HepG2 (cell line): ENCODE data around the gene PERCC1. TPM values are rescaled to one million over a fixed set of nuclear protein-coding genes. Genes with fewer than 3 reads are reported as not detected.

Experiments used
- ATAC-seq: fragments of 200-7000 bp; cut with Tn5 transposase; 3 replicates; pipeline ENCODE4 v1.9.1; 2020; ENCODE audit warnings: mild to moderate bottlenecking, moderate library complexity
- BruUV-seq: library from RNA; stranded (reverse); fragments of 400-500 nt; replicated peaks from 2 replicates; lab custom pipeline; 2021; lab: Mats Ljungman, UMichigan
- CTCF ChIA-PET: fragments of 300-600 bp; formaldehyde crosslinking; extraction: SDS; loops from one replicate; lab custom pipeline; 2021; ENCODE audit warnings: low total read pairs, inconsistent platforms, low intra/inter-chr PET ratio; lab: Yijun Ruan, JAX
- POLR2A ChIA-PET: fragments of 350-600 bp; sonication (Branson Sonifier 250); formaldehyde crosslinking; loops from one replicate; lab custom pipeline; 2020; ENCODE audit warnings: antibody characterized with exemption, inconsistent platforms; lab: Yijun Ruan, JAX
- DNase-seq: peaks from one replicate; pipeline ENCODE4 v3.0.0-alpha.2; 2015; ENCODE audit warnings: low spot score
- FAIRE-seq: peaks from 3 replicates; lab custom pipeline; 2011; peaks lifted over from hg19 to GRCh38; lab: Jason Lieb, UNC
- H2AFZ ChIP-seq: one replicate; pipeline ENCODE4 v1.6.1; 2011; ENCODE audit warnings: low read length, inconsistent platforms
- H3K27ac ChIP-seq: fragments of 300-600 bp; 3 replicates; pipeline ENCODE4 v1.8.0; 2011; ENCODE audit warnings: mixed run types, mild to moderate bottlenecking, mixed read lengths, low read length, inconsistent platforms; ENCODE audit not compliant: insufficient read depth; ENCODE audit errors: extremely low read length
- H3K27me3 ChIP-seq, 2 experiments: fragments of 200-600 bp in 1 of 2; 2 replicates in 1 of 2; 3 replicates in 1 of 2; pipeline versions ENCODE4 v1.6.0 to v1.8.0; 2011; ENCODE audit warnings: low read length in 2 of 2, mild to moderate bottlenecking in 2 of 2, moderate library complexity in 2 of 2, inconsistent platforms in 1 of 2; ENCODE audit not compliant: insufficient read depth in 2 of 2, control insufficient read depth in 1 of 2
- H3K36me3 ChIP-seq, 2 experiments: fragments of 200-600 bp in 1 of 2; replicated peaks in 1 of 2; 2 replicates in 1 of 2; 3 replicates in 1 of 2; pipeline versions ENCODE4 v1.5.1 to v1.8.0; 2011; ENCODE audit warnings: low read length in 2 of 2, inconsistent platforms in 1 of 2; ENCODE audit not compliant: insufficient read depth in 2 of 2, control insufficient read depth in 1 of 2
- H3K4me1 ChIP-seq: 2 replicates; pipeline ENCODE4 v1.5.1; 2012; ENCODE audit warnings: low read length, inconsistent platforms; ENCODE audit not compliant: insufficient read depth
- H3K4me2 ChIP-seq: 2 replicates; pipeline ENCODE4 v1.6.0; 2011; ENCODE audit warnings: low read depth, low read length, inconsistent platforms
- H3K4me3 ChIP-seq, 3 experiments: fragments of 200-600 bp in 1 of 3; sonication (generic), shearing (Covaris generic) in 1 of 3; replicated peaks in 1 of 3; 2 replicates each; pipeline ENCODE4 v1.5.1; 2011 to 2016; ENCODE audit warnings: low read length in 3 of 3, inconsistent platforms in 2 of 3, low read depth in 2 of 3, mild to moderate bottlenecking in 2 of 3, control low read depth in 1 of 3, mixed read lengths in 1 of 3; ENCODE audit not compliant: insufficient read depth in 1 of 3
- H3K79me2 ChIP-seq: one replicate; pipeline ENCODE4 v1.6.1; 2011; ENCODE audit warnings: low read length, inconsistent platforms; ENCODE audit not compliant: insufficient read depth
- H3K9ac ChIP-seq: 2 replicates; pipeline ENCODE4 v1.6.0; 2011; ENCODE audit warnings: mild to moderate bottlenecking, low read depth, low read length, inconsistent platforms; ENCODE audit not compliant: insufficient read depth
- H3K9me3 ChIP-seq: 2 replicates; pipeline ENCODE4 v1.5.1; 2012; ENCODE audit warnings: mild to moderate bottlenecking, low read length
- H4K20me1 ChIP-seq: 2 replicates; pipeline ENCODE4 v1.6.0; 2011; ENCODE audit warnings: inconsistent platforms, mild to moderate bottlenecking, low read length, moderate library complexity; ENCODE audit not compliant: insufficient read depth
- HNRNPLL ChIP-seq: fragments of 200-400 bp; formaldehyde crosslinking; IDR thresholded peaks from 2 replicates; pipeline ENCODE4 v1.6.1; 2017; ENCODE audit warnings: mild to moderate bottlenecking, low read depth, low read length; ENCODE audit not compliant: poor library complexity, severe bottlenecking
- NFE2 ChIP-seq: sonication (generic); formaldehyde crosslinking; IDR thresholded peaks from 2 replicates; pipeline ENCODE4 v1.4.0; 2020; ENCODE audit warnings: missing genetic modification reagents
- NFE2L1 ChIP-seq: sonication (generic); formaldehyde crosslinking; IDR thresholded peaks from 2 replicates; pipeline ENCODE4 v1.4.0; 2020; ENCODE audit warnings: missing genetic modification reagents, mild to moderate bottlenecking, borderline replicate concordance
- ZNF225 ChIP-seq: sonication (generic); formaldehyde crosslinking; IDR thresholded peaks from 2 replicates; pipeline ENCODE4 v1.4.0; 2020; ENCODE audit warnings: mild to moderate bottlenecking, missing genetic modification reagents
- ZNF3 ChIP-seq: IDR thresholded peaks from 2 replicates; pipeline ENCODE4 v1.7.0; 2017; ENCODE audit warnings: inconsistent platforms
- ZNF720 ChIP-seq: sonication (generic); formaldehyde crosslinking; IDR thresholded peaks from 2 replicates; pipeline ENCODE4 v1.4.0; 2020; ENCODE audit warnings: missing genetic modification reagents
- ZNF775 ChIP-seq: sonication (generic); formaldehyde crosslinking; IDR thresholded peaks from 2 replicates; pipeline ENCODE4 v1.4.0; 2020; ENCODE audit warnings: missing genetic modification reagents, mild to moderate bottlenecking, moderate library complexity, borderline replicate concordance
- ZNF839 ChIP-seq: sonication (generic); formaldehyde crosslinking; IDR thresholded peaks from 2 replicates; pipeline ENCODE4 v1.4.0; 2020; ENCODE audit warnings: missing genetic modification reagents, mild to moderate bottlenecking, borderline replicate concordance
- ZSCAN21 ChIP-seq: sonication (generic); formaldehyde crosslinking; IDR thresholded peaks from 2 replicates; pipeline ENCODE4 v1.8.0; 2022; ENCODE audit warnings: mild to moderate bottlenecking, missing genetic modification reagents, moderate library complexity, borderline replicate concordance
- WGBS: methylation state at CpG from one replicate; pipeline ENCODE4 v1.1.6; 2017; ENCODE audit warnings: low lambda C conversion rate; 5-methylcytosine and 5-hydroxymethylcytosine counted together
- in situ Hi-C: cut with HindIII; loops from 2 replicates; pipeline ENCODE4 v1.10.0; 2017; ENCODE audit warnings: low pct_unique_long_range_greater_than_20kb; ENCODE audit not compliant: extremely low pct_ligation_motif_present
- intact Hi-C: fragments of 100-400 bp; cut with micrococcal nuclease; formaldehyde crosslinking; loops from one replicate; pipeline ENCODE4 v1.10.0; 2022; ENCODE audit not compliant: unreplicated experiment
- polyA plus RNA-seq, 8 experiments: library from polyadenylated mRNA; depleted of rRNA in 3 of 8; stranded (reverse) in 7 of 8; unstranded in 1 of 8; fragments of >200 nt; fragmentation: Illumina TruSeq in 4 of 8; extraction: Trizol in 4 of 8; gene quantifications; 2 replicates each; pipeline versions ENCODE4 v1.2.1 to v1.2.3, GENCODE V29; 2011 to 2016; ENCODE audit warnings: low read depth in 4 of 8, missing spikeins in 1 of 8, mixed read lengths in 1 of 8; ENCODE audit not compliant: insufficient read depth in 1 of 8
- total RNA-seq, 5 experiments: library from RNA; depleted of rRNA; stranded (reverse); fragments of >200 nt; fragmentation: Illumina TruSeq; extraction: Trizol; gene quantifications; 2 replicates each; pipeline ENCODE4 v1.2.3, GENCODE V29; 2016; ENCODE audit warnings: low read depth in 1 of 5
- TF ChIP-seq, protein P1 (sequence below): sonication (generic); formaldehyde crosslinking; IDR thresholded peaks from 2 replicates; pipeline ENCODE4 v1.8.0; 2022; ENCODE audit warnings: mild to moderate bottlenecking, missing genetic modification reagents, moderate library complexity
- TF ChIP-seq, protein P2 (sequence below): sonication (generic); formaldehyde crosslinking; IDR thresholded peaks from 2 replicates; pipeline ENCODE4 v1.4.0; 2020; ENCODE audit warnings: mild to moderate bottlenecking, missing genetic modification reagents

PERCC1 gene
- total and polyA plus RNA-seq, 2 of the 13 experiments (the other 11 are each of a cell fraction or from before 2014, with no cell fraction given): 0.15 TPM; not detected in 1

GRCh38 chr16:1420111-1420539, 10.8 kb upstream of the PERCC1 start:
- Histone ChIP-seq H3K4me1 (peaks cover 29% of the 10 kb centered on the region), H2AFZ (no peak overlapping the region), H3K27ac (peak overlapping the region; percentile 82), H3K27me3 (no peaks in the 10 kb centered on the region; a peak in 1 of 5 replicates)
- WGBS: 2% methylated on average over 15 of the region's 22 CpGs
- TF ChIP-seq, protein P1, sequence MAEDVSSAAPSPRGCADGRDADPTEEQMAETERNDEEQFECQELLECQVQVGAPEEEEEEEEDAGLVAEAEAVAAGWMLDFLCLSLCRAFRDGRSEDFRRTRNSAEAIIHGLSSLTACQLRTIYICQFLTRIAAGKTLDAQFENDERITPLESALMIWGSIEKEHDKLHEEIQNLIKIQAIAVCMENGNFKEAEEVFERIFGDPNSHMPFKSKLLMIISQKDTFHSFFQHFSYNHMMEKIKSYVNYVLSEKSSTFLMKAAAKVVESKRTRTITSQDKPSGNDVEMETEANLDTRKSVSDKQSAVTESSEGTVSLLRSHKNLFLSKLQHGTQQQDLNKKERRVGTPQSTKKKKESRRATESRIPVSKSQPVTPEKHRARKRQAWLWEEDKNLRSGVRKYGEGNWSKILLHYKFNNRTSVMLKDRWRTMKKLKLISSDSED (CRISPR knock-in tag): 0 out of 2 replicates have a peak, but pooled peaks have one; percentile 73
- peak; percentile 78; the same call in 1 of the 2 replicates for TF ChIP-seq ZNF225 (CRISPR knock-in tag)
- TF ChIP-seq HNRNPLL: peak; percentile 4
- TF ChIP-seq ZNF720 (CRISPR knock-in tag): 0 out of 2 replicates have a peak, but pooled peaks have one; percentile 16
- 0 out of 2 replicates have a peak, but pooled peaks have one; percentile 61 for TF ChIP-seq NFE2L1 (CRISPR knock-in tag)
- TF ChIP-seq ZNF3 (CRISPR knock-in tag): no peak
- 0 out of 2 replicates have a peak, but pooled peaks have one; percentile 5 for TF ChIP-seq ZSCAN21 (CRISPR knock-in tag)
- TF ChIP-seq, protein P2, sequence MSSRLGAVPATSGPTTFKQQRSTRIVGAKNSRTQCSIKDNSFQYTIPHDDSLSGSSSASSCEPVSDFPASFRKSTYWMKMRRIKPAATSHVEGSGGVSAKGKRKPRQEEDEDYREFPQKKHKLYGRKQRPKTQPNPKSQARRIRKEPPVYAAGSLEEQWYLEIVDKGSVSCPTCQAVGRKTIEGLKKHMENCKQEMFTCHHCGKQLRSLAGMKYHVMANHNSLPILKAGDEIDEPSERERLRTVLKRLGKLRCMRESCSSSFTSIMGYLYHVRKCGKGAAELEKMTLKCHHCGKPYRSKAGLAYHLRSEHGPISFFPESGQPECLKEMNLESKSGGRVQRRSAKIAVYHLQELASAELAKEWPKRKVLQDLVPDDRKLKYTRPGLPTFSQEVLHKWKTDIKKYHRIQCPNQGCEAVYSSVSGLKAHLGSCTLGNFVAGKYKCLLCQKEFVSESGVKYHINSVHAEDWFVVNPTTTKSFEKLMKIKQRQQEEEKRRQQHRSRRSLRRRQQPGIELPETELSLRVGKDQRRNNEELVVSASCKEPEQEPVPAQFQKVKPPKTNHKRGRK (CRISPR knock-in tag): 0 out of 2 replicates have a peak, but pooled peaks have one; percentile 60
- no peak for TF ChIP-seq NFE2 (CRISPR knock-in tag)
- peak; percentile 94; the same call in 1 of the 2 replicates for TF ChIP-seq ZNF839
- TF ChIP-seq ZNF775: no peak
- TF ChIP-seq, all 625 proteins: peak for 8
- BruUV-seq: TSS peak; percentile 89
- H3K79me2 ChIP-seq: peaks cover 16% of the 10 kb centered on the region
- peak; percentile 39 for ATAC-seq
- H3K4me3 ChIP-seq: peak overlapping the region; percentile 94 to 100 (median 95)
- peak overlapping the region; percentile 95 for H3K4me2 ChIP-seq
- ChIA-PET CTCF (no interaction called here), POLR2A (interaction anchor here (0.9 to 3.2 kb wide), 11 partner anchors 10 to 363 kb away, joined by 4 to 47 read pairs (median 7); partner anchors contain the start of genes CRAMP1, IFT140, NUBP2 and PERCC1)
- intact Hi-C loops (no loop called here), in situ Hi-C loops (no loop called here)
- peak overlapping the region; percentile 93 for H3K9ac ChIP-seq
- no peak for DNase-seq
- no peaks in the 10 kb centered on the region; a peak in 1 of 5 replicates for H3K36me3 ChIP-seq
- no peaks in the 10 kb centered on the region for H3K9me3 ChIP-seq
- no peaks in the 10 kb centered on the region for H4K20me1 ChIP-seq
- FAIRE-seq: no peak
